Mesendoderm (in vitro differentiated cells): ENCODE data around the gene BTF3L4.
"Not testable (repeated sequence)": the region's sequence is repeated elsewhere in the genome, so short reads cannot be mapped to it uniquely, and the experiment has no call there.

Experiments used
- DNase-seq: peaks from one replicate; pipeline ENCODE4 v3.0.0; 2013
- H2AK5ac ChIP-seq: 2 replicates; pipeline ENCODE4 v1.6.1; 2013; ENCODE audit warnings: low read length, inconsistent platforms
- H2BK120ac ChIP-seq: 2 replicates; pipeline ENCODE4 v1.6.1; 2013; ENCODE audit warnings: low read depth, mild to moderate bottlenecking, low read length, moderate library complexity, mixed read lengths
- H2BK15ac ChIP-seq: replicated peaks from 2 replicates; pipeline ENCODE4 v1.6.1; 2013; ENCODE audit warnings: low read depth, mild to moderate bottlenecking, moderate library complexity
- H2BK5ac ChIP-seq: 2 replicates; pipeline ENCODE4 v1.6.1; 2013; ENCODE audit warnings: low read length, inconsistent platforms
- H3K18ac ChIP-seq: 2 replicates; pipeline ENCODE4 v1.6.1; 2013; ENCODE audit warnings: mild to moderate bottlenecking, low read length, mixed read lengths
- H3K23ac ChIP-seq: one replicate; pipeline ENCODE4 v1.6.1; 2013; ENCODE audit warnings: low read length
- H3K27ac ChIP-seq: 2 replicates; pipeline ENCODE4 v1.5.1; 2013; ENCODE audit warnings: low read depth, mild to moderate bottlenecking, inconsistent platforms, low read length, moderate library complexity
- H3K27me3 ChIP-seq: 2 replicates; pipeline ENCODE4 v1.6.1; 2013; ENCODE audit warnings: low read length, control low read depth, mild to moderate bottlenecking, inconsistent platforms; ENCODE audit not compliant: insufficient read depth, poor library complexity
- H3K36me3 ChIP-seq: 2 replicates; pipeline ENCODE4 v1.6.1; 2013; ENCODE audit warnings: low read length, inconsistent platforms; ENCODE audit not compliant: control insufficient read depth, insufficient read depth
- H3K4ac ChIP-seq: one replicate; pipeline ENCODE4 v1.6.1; 2013; ENCODE audit warnings: low read depth, mild to moderate bottlenecking, low read length, moderate library complexity
- H3K4me1 ChIP-seq: 2 replicates; pipeline ENCODE4 v1.6.1; 2013; ENCODE audit warnings: low read depth, low read length, inconsistent platforms; ENCODE audit not compliant: control insufficient read depth
- H3K4me2 ChIP-seq: 2 replicates; pipeline ENCODE4 v1.6.1; 2013; ENCODE audit warnings: low read length
- H3K4me3 ChIP-seq: 2 replicates; pipeline ENCODE4 v1.5.1; 2013; ENCODE audit warnings: mild to moderate bottlenecking, low read length
- H3K56ac ChIP-seq: one replicate; pipeline ENCODE4 v1.6.1; 2013; ENCODE audit warnings: low read length
- H3K79me1 ChIP-seq: 2 replicates; pipeline ENCODE4 v1.6.1; 2013; ENCODE audit warnings: low read length, inconsistent platforms
- H3K79me2 ChIP-seq: 2 replicates; pipeline ENCODE4 v1.6.1; 2013; ENCODE audit warnings: mild to moderate bottlenecking, low read length; ENCODE audit not compliant: control insufficient read depth, insufficient read depth
- H3K9ac ChIP-seq: 2 replicates; pipeline ENCODE4 v1.6.1; 2013; ENCODE audit warnings: low read length, inconsistent platforms
- H4K5ac ChIP-seq: one replicate; pipeline ENCODE4 v1.6.1; 2013; ENCODE audit warnings: low read length
- H4K8ac ChIP-seq: one replicate; pipeline ENCODE4 v1.6.1; 2013; ENCODE audit warnings: low read depth, mild to moderate bottlenecking, control low read depth, low read length, moderate library complexity
- WGBS: extraction: QIAGEN DNeasy Blood & Tissue Kit; methylation state at CpG from one replicate; pipeline ENCODE4 v1.1.7; 2013; ENCODE audit warnings: low lambda C conversion rate, missing lambda C conversion rate; ENCODE audit not compliant: insufficient coverage; ENCODE audit errors: extremely low coverage; 5-methylcytosine and 5-hydroxymethylcytosine counted together

The BTF3L4 gene

DNA sequence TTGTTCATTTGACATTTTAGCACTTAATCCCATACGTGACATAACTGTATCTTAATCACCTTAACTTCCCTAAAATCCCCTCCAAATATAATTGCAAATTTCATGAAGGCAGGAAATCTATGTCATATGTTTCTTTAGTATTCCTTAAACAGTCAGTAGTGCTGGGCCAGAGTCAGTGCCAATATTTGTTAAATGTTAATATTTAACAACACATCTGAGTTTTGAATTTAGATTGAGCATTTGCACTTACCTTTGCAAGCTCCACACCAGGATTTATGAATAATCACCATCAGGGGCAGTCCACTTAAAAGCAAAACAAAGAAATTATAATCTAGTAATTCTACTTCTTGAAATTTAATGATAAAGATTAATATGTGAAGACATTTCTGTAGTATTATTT lies 27.8 kb upstream of the BTF3L4 start:
- Histone ChIP-seq H3K36me3 (peaks cover 4% of the 10 kb centered on the region), H2AK5ac (no peak overlapping the region), H3K23ac (no peak overlapping the region), H4K5ac (no peak overlapping the region), H2BK15ac (no peak overlapping the region), H3K79me1 (peaks cover 5% of the 10 kb centered on the region), H3K27ac (no peak overlapping the region), H3K18ac (no peak overlapping the region), H3K4me3 (no peak overlapping the region), H3K27me3 (no peaks in the 10 kb centered on the region), H4K8ac (no peak overlapping the region), H3K56ac (no peak overlapping the region), H3K4ac (no peak overlapping the region), H3K4me1 (no peaks in the 10 kb centered on the region), H2BK120ac (no peak overlapping the region), H2BK5ac (no peak overlapping the region), H3K79me2 (peaks cover 10% of the 10 kb centered on the region), H3K4me2 (no peak overlapping the region), H3K9ac (no peak overlapping the region)
- WGBS: 100% methylated on average over 1 of the region's 1 CpG
- DNase-seq: no peak

DNA sequence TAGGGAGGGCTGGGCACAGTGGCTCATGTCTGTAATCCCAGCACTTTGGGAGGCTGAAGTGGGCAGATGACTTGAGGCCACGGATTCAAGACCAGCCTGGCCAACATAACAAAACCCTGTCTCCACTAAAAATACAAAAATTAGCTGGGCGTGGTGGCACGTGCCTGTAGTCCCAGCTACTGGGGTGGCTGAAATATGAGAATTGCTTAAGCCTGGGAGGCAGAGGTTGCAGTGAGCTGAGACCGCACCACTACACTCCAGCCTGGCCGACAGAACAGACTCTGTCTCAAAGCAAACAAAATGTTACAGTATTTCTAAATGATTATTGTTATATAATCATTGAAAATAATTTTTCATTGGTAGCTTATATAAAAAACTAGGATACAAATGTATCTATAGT lies 27.3 kb upstream of the BTF3L4 start:
- no CpG with 5 or more reads among the region's 5 CpGs for WGBS
- H3K4ac ChIP-seq, H2BK120ac ChIP-seq, H3K27me3 ChIP-seq, H3K56ac ChIP-seq, H4K5ac ChIP-seq, H3K4me1 ChIP-seq, H3K23ac ChIP-seq, H3K79me2 ChIP-seq, H3K27ac ChIP-seq, H3K18ac ChIP-seq, H2BK15ac ChIP-seq, H2AK5ac ChIP-seq, H3K9ac ChIP-seq, H3K36me3 ChIP-seq, DNase-seq, H2BK5ac ChIP-seq, H3K4me3 ChIP-seq, H3K79me1 ChIP-seq, H4K8ac ChIP-seq, H3K4me2 ChIP-seq: not testable (repeated sequence)

- Histone ChIP-seq H3K36me3 (no peaks in the 10 kb centered on the region), H4K8ac (no peak overlapping the region), H3K79me1 (peaks cover 7% of the 10 kb centered on the region), H3K27me3 (no peaks in the 10 kb centered on the region), H3K27ac (no peak overlapping the region), H2BK15ac (no peak overlapping the region), H3K23ac (no peak overlapping the region), H3K9ac (peak overlapping the region; percentile 97), H3K4me3 (peak overlapping the region; percentile 98), H3K18ac (no peak overlapping the region), H3K79me2 (peaks cover 10% of the 10 kb centered on the region), H2AK5ac (no peak overlapping the region), H3K4ac (no peak overlapping the region), H2BK5ac (no peak overlapping the region), H3K4me1 (no peaks in the 10 kb centered on the region), H4K5ac (no peak overlapping the region), H3K56ac (peak overlapping the region; percentile 100), H2BK120ac (no peak overlapping the region), H3K4me2 (peak overlapping the region; percentile 14)
- DNase-seq: no peak
- no CpG with 5 or more reads among the region's 5 CpGs for WGBS
Observed at GRCh38 chr1:52032124-52032784, 23.8 kb upstream of the BTF3L4 start.

DNA sequence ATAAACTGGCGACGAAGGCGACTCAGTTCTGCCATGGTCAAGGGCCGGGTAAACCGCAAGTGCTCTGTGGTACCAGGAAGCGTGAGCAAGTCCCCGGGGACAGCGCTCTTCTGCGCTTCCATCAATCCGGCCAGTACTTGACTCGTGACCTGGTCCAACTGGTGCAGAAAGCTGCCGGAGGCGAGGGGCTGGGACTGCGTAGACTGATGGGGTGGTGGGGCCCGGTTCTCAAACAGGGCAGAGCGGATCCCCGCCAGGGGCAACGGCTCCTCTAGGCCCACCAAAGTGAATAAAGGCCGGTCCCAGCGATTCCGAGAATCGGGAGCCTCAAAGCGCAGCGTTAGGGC lies 23.3 kb upstream of the BTF3L4 start:
- peaks cover 10% of the 10 kb centered on the region for H3K79me2 ChIP-seq
- DNase-seq: peak; percentile 50
- no CpG with 5 or more reads among the region's 24 CpGs for WGBS
- H3K9ac ChIP-seq: peak overlapping the region; percentile 97
- peaks cover 7% of the 10 kb centered on the region for H3K79me1 ChIP-seq
- H2BK120ac ChIP-seq: no peak overlapping the region
- H3K4ac ChIP-seq: no peak overlapping the region
- H3K4me3 ChIP-seq: peak overlapping the region; percentile 98
- H3K27me3 ChIP-seq: no peaks in the 10 kb centered on the region
- no peak overlapping the region for H4K5ac ChIP-seq
- peak overlapping the region; percentile 100 for H3K56ac ChIP-seq
- no peak overlapping the region for H3K23ac ChIP-seq
- H2BK15ac ChIP-seq: no peak overlapping the region
- no peak overlapping the region for H4K8ac ChIP-seq
- no peak overlapping the region for H2BK5ac ChIP-seq
- H3K27ac ChIP-seq: no peak overlapping the region
- H3K4me2 ChIP-seq: peak overlapping the region; percentile 14
- no peak overlapping the region for H2AK5ac ChIP-seq
- H3K4me1 ChIP-seq: no peaks in the 10 kb centered on the region
- no peaks in the 10 kb centered on the region for H3K36me3 ChIP-seq
- H3K18ac ChIP-seq: no peak overlapping the region

DNA sequence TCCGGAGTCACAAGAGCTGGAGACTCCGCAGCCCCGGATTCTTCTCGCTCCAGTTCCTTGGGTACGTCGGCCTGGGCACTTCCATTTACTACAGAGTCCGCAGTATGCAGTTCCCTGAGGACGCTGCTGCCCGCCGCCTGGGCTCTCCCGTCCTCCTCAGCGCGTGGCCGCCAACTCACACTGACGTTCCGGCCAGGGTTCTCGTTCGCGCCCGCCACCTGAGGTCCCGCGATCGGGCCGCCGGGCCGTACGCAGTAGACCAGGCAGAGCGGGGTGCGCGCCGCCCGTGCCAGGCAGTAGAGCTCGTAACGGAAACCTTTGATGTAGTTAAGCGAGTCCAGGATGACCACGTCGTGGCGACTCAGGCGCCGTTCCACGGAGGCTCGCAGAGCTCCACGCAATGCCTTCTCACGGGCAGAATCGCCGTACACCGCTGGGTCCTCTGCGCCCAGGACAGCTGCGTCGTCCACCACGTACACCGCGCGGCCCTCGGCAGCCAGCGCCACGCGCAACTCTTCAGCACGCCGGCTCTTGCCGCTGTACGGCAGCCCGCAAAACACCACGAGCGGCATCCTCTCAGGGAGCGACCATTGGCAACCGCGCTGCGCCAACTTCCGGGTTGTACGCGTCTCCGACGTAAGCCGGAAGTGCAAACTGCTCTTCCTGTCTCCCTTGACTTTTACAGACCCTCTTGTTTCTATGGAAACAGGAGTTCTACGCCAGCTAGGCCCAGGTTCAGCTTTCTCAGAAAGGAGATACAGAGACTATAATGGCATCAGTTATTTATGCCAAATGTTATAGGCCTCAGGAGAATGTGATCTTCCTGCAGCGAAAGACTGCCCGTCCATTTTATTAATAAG lies 22.7 kb upstream of the BTF3L4 start, which contains the start of gene KTI12:
TSS of gene KTI12 (minus strand) at position 621 of the 860 bp plus-strand sequence. CDS start at position 572, 49 bp downstream.
- H2AK5ac ChIP-seq: no peak within 1 kb of the TSS
- H3K79me2 ChIP-seq: peaks cover 10% of the 10 kb centered on the region
- H3K27ac ChIP-seq: peak within 1 kb of the TSS; percentile 8
- no peak within 1 kb of the TSS for H4K5ac ChIP-seq
- H3K4me2 ChIP-seq: peak within 1 kb of the TSS; percentile 14
- peak within 1 kb of the TSS; percentile 36 for H2BK5ac ChIP-seq
- peaks cover 7% of the 10 kb centered on the region for H3K79me1 ChIP-seq
- no peak within 1 kb of the TSS for H3K18ac ChIP-seq
- no peaks in the 10 kb centered on the region for H3K4me1 ChIP-seq
- no peaks in the 10 kb centered on the region for H3K27me3 ChIP-seq
- H2BK15ac ChIP-seq: no peak within 1 kb of the TSS
- no CpG with 5 or more reads among the region's 78 CpGs for WGBS
- H3K36me3 ChIP-seq: no peaks in the 10 kb centered on the region
- H3K4me3 ChIP-seq: peak within 1 kb of the TSS; percentile 98
- DNase-seq: peak; percentile 96
- H3K23ac ChIP-seq: peak within 1 kb of the TSS; percentile 92
- H3K9ac ChIP-seq: peak within 1 kb of the TSS; percentile 97
- H2BK120ac ChIP-seq: no peak within 1 kb of the TSS
- peak within 1 kb of the TSS; percentile 100 for H3K56ac ChIP-seq
- H4K8ac ChIP-seq: no peak within 1 kb of the TSS
- no peak within 1 kb of the TSS for H3K4ac ChIP-seq
